Ishikawa (cell line): Measurements from ENCODE around the gene PRDX6.
A peak's percentile ranks its signal among the peaks of the same experiment; 100 is the strongest.

Source experiments
- CEBPB ChIP-seq: IDR thresholded peaks from 2 replicates; pipeline ENCODE4 v1.6.1; 2012
- CREB1 ChIP-seq: IDR thresholded peaks from 2 replicates; pipeline ENCODE4 v1.6.1; 2012; ENCODE audit warnings: low read depth
- EGR1 ChIP-seq: IDR thresholded peaks from 2 replicates; pipeline ENCODE4 v1.6.1; 2012
- EP300 ChIP-seq: IDR thresholded peaks from 2 replicates; pipeline ENCODE4 v1.6.1; 2012; ENCODE audit warnings: borderline replicate concordance
- FOXM1 ChIP-seq: IDR thresholded peaks from 2 replicates; pipeline ENCODE4 v1.6.1; 2012; ENCODE audit warnings: low read depth, borderline replicate concordance
- MAX ChIP-seq: IDR thresholded peaks from 2 replicates; pipeline ENCODE4 v1.6.1; 2012
- NFIC ChIP-seq: IDR thresholded peaks from 2 replicates; pipeline ENCODE4 v1.6.1; 2012
- RAD21 ChIP-seq: IDR thresholded peaks from 2 replicates; pipeline ENCODE4 v1.6.1; 2012; ENCODE audit warnings: low read depth
- REST ChIP-seq: IDR thresholded peaks from 2 replicates; pipeline ENCODE4 v1.6.1; 2012; ENCODE audit warnings: low read depth, mild to moderate bottlenecking
- TAF1 ChIP-seq: IDR thresholded peaks from 2 replicates; pipeline ENCODE4 v1.6.1; 2012; ENCODE audit warnings: low read depth, mild to moderate bottlenecking
- TCF12 ChIP-seq: IDR thresholded peaks from 2 replicates; pipeline ENCODE4 v1.6.1; 2012; ENCODE audit warnings: low read depth
- TEAD4 ChIP-seq: IDR thresholded peaks from 2 replicates; pipeline ENCODE4 v1.6.1; 2012
- USF1 ChIP-seq: IDR thresholded peaks from 2 replicates; pipeline ENCODE4 v1.6.1; 2012
- YY1 ChIP-seq: IDR thresholded peaks from 2 replicates; pipeline ENCODE4 v1.6.1; 2012; ENCODE audit warnings: low read depth
- ZBTB7A ChIP-seq: IDR thresholded peaks from 2 replicates; pipeline ENCODE4 v1.6.1; 2012; ENCODE audit warnings: low read depth

The PRDX6 gene

DNA sequence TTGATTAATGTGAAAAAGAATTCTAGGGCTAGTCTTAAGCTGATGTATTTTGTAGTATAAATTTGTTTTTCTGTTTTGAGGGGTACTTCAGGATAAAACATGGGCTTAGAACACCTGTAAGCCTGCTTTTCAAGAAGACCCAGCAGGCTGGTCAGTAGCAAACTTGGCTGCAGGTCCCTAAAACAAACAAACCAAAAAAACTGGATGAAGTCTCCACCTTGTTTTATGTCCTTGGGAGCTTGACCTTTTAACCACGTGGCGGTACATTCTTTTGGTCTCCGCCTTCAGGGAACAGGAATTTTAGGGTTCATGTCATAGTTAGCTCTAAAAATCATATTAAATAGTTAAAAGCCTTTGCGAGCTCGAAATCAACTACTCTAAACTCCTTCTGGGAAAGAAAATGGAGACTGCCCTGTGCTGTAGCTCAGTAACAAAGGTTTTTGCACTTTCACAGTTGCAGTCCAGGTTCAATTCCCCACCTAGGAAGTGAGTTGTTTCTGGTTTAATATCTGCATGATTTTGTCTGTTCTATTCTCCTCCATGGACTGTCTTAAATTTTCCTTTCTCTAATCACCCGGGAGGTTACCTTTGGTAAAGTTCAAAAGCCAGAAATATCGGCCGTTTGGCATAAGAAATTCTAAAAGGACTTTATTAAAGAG, 18.6 kb downstream of the PRDX6 start:
- TF ChIP-seq TAF1 (no peak), CEBPB (no peak), NFIC (no peak), EP300 (no peak), YY1 (no peak), MAX (no peak), RAD21 (no peak), TCF12 (no peak), REST (no peak), EGR1 (no peak), ZBTB7A (no peak), USF1 (no peak), FOXM1 (no peak), CREB1 (no peak)

DNA sequence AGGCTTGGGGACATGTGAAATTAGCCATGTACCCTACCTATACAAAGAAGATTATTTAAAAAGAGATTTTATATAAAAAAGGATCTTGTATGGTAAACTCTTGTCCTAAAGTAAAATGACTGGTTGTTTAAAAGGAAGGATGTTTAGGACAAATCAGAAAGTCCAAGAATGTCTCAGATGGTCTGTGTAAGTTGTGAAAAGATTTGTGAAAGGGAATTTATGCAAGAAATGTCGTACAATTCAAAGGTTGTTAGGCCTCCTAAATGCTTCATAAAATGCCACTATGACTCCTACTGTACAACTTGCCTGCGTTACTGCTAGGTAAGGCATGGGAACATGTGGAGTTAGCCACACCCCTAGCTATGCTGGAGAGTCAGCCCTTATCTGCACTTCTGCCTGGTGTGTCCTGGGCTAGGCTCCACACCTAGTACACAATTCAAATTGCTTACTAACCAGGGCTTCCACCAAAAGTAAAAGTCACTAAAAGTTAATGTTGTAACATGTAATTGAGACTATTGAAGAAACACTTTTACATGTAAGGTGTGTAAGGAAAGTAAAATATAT, 19.7 kb downstream of the PRDX6 start:
- no peak for TF ChIP-seq CREB1
- TF ChIP-seq FOXM1: no peak
- TF ChIP-seq TCF12: no peak
- no peak for TF ChIP-seq USF1
- TF ChIP-seq EP300: no peak
- TF ChIP-seq ZBTB7A: no peak
- TF ChIP-seq NFIC: no peak
- no peak for TF ChIP-seq RAD21
- no peak for TF ChIP-seq REST
- no peak for TF ChIP-seq TEAD4
- no peak for TF ChIP-seq CEBPB
- TF ChIP-seq YY1: no peak

DNA sequence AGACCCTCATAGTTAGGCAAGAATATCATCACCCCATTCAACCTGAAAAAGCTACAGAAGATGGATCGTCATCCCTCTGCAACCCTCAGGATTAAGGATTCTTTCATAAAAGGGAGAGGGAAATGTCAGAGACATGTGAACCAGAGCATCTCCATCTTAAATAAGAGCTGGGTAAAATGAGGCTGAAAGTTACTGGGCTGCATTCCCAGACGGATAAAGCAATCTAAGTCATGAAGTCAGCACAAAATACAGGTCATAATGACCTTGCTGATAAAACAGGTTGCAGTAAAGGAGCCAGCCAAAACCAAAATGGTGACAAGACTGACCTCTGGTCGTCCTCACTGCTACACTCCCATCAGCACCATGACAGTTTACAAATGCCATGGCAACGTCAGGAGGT, 22.6 kb downstream of the PRDX6 start:
- no peak for TF ChIP-seq NFIC

DNA sequence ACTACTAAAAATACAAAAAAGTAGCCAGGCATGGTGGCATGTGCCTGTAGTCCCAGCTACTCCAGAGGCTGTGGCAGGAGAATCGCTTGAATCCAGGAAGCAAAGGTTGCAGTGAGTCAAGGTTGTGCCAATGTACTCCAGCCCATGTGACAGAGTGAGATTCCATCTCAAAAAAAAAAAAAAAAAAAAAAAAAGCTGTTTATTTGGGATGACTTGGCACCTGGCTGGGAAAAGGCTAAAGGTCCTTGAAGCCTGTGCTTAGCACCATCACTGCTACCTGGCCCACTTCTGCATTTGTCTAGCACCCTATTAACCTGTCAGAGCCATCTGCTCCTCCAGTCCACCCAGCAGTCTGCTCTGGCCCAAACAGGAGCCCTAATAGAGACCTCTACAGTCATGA, 25.0 kb downstream of the PRDX6 start:
- no peak for TF ChIP-seq MAX
- no peak for TF ChIP-seq TEAD4
- no peak for TF ChIP-seq YY1
- no peak for TF ChIP-seq TCF12
- TF ChIP-seq RAD21: no peak
- TF ChIP-seq USF1: no peak
- TF ChIP-seq EGR1: no peak
- no peak for TF ChIP-seq NFIC
- TF ChIP-seq CREB1: no peak
- no peak for TF ChIP-seq TAF1

GRCh38 chr1:173503391-173503790, 26.3 kb downstream of the PRDX6 start:
- TF ChIP-seq EP300 (no peak), USF1 (no peak; the same call in 1 of the 2 replicates), TEAD4 (no peak)

GRCh38 chr1:173504268-173504667, 27.1 kb downstream of the PRDX6 start:
- TF ChIP-seq NFIC: peak; percentile 22; the same call in 1 of the 2 replicates
- no peak for TF ChIP-seq USF1
- no peak for TF ChIP-seq TAF1
- no peak for TF ChIP-seq EP300
- no peak for TF ChIP-seq FOXM1
- no peak for TF ChIP-seq TEAD4
- no peak for TF ChIP-seq YY1
- TF ChIP-seq CEBPB: peak; percentile 44; the same call in 1 of the 2 replicates
- TF ChIP-seq EGR1: no peak
- TF ChIP-seq CREB1: no peak
- TF ChIP-seq TCF12: no peak
- TF ChIP-seq REST: no peak
- no peak for TF ChIP-seq MAX
- TF ChIP-seq ZBTB7A: no peak
- no peak for TF ChIP-seq RAD21
